ENCODE data around the gene LSM4. TPM values are rescaled to one million over a fixed set of nuclear protein-coding genes. Genes with fewer than 3 reads are reported as not detected.
A peak's percentile ranks its signal among the peaks of the same experiment; 100 is the strongest.

Gene LSM4
- total RNA-seq, 1 experiment from 2014 or later, result 115 TPM

- BruUV-seq (replicated peaks), result TSS peak; percentile 62
- Mint-ChIP-seq H3K4me1 (ENCODE audit: low read depth, unreplicated experiment) (peaks cover 31% of the 10 kb centered on the region), H3K4me3 (ENCODE audit: low read depth, unreplicated experiment) (peak overlapping the region; percentile 72), H3K9me3 (ENCODE audit: low read depth, unreplicated experiment) (no peaks in the 10 kb centered on the region), H3K36me3 (ENCODE audit: insufficient read depth, unreplicated experiment) (peaks cover 18% of the 10 kb centered on the region), H3K27me3 (ENCODE audit: unreplicated experiment) (no peaks in the 10 kb centered on the region), H3K27ac (ENCODE audit: unreplicated experiment) (peak overlapping the region; percentile 91)
- TF ChIP-seq CTCF (IDR thresholded peaks at IDR 0.05; ENCODE audit: unreplicated experiment), result no peak
- DNase-seq, result peak; percentile 57
- CTCF ChIA-PET, result interaction anchor here (0.6 to 2.6 kb wide), 7 partner anchors 14 to 471 kb away, joined by 3 to 48 read pairs (median 5); partner anchors contain the start of gene JUND
- intact Hi-C loops (cut with micrococcal nuclease; ENCODE audit: unreplicated experiment), result no loop called here
Measured at GRCh38 chr19:18322318-18322758, 538 bp downstream of the LSM4 start.

- peak overlapping the region; percentile 91 for H3K27ac Mint-ChIP-seq (ENCODE audit: unreplicated experiment)
- H3K36me3 Mint-ChIP-seq (ENCODE audit: insufficient read depth, unreplicated experiment), result peaks cover 18% of the 10 kb centered on the region
- no peaks in the 10 kb centered on the region for H3K9me3 Mint-ChIP-seq (ENCODE audit: low read depth, unreplicated experiment)
- CTCF ChIA-PET, result interaction anchor here (0.9 to 2.6 kb wide), 4 partner anchors 15 to 43 kb away, joined by 4 to 48 read pairs (median 10); partner anchors contain the start of gene JUND
- intact Hi-C loops (cut with micrococcal nuclease; ENCODE audit: unreplicated experiment), result no loop called here
- DNase-seq, result no peak
- BruUV-seq (replicated peaks), result no TSS peak
- no peaks in the 10 kb centered on the region for H3K27me3 Mint-ChIP-seq (ENCODE audit: unreplicated experiment)
- H3K4me1 Mint-ChIP-seq (ENCODE audit: low read depth, unreplicated experiment), result peaks cover 31% of the 10 kb centered on the region
- H3K4me3 Mint-ChIP-seq (ENCODE audit: low read depth, unreplicated experiment), result peak overlapping the region; percentile 72
- no peak for TF ChIP-seq CTCF (IDR thresholded peaks at IDR 0.05; ENCODE audit: unreplicated experiment)
Measured at GRCh38 chr19:18321734-18322102, 1.2 kb downstream of the LSM4 start.

GRCh38 chr19:18320865-18321733, 1.8 kb downstream of the LSM4 start:
- Mint-ChIP-seq H3K36me3 (ENCODE audit: insufficient read depth, unreplicated experiment) (peaks cover 18% of the 10 kb centered on the region), H3K27ac (ENCODE audit: unreplicated experiment) (peak overlapping the region; percentile 91), H3K27me3 (ENCODE audit: unreplicated experiment) (no peaks in the 10 kb centered on the region), H3K4me3 (ENCODE audit: low read depth, unreplicated experiment) (peak overlapping the region; percentile 72), H3K4me1 (ENCODE audit: low read depth, unreplicated experiment) (peaks cover 31% of the 10 kb centered on the region), H3K9me3 (ENCODE audit: low read depth, unreplicated experiment) (no peaks in the 10 kb centered on the region)
- intact Hi-C loops (cut with micrococcal nuclease; ENCODE audit: unreplicated experiment), result no loop called here
- no peak for TF ChIP-seq CTCF (IDR thresholded peaks at IDR 0.05; ENCODE audit: unreplicated experiment)
- no peak for DNase-seq
- CTCF ChIA-PET, result interaction anchor here (0.5 to 2.6 kb wide), 5 partner anchors 15 to 1240 kb away, joined by 3 to 48 read pairs (median 4); no protein-coding TSS in a partner anchor
- no TSS peak for BruUV-seq (replicated peaks)

GRCh38 chr19:18319591-18320135, 3.2 kb downstream of the LSM4 start:
- Mint-ChIP-seq H3K9me3 (ENCODE audit: low read depth, unreplicated experiment) (no peaks in the 10 kb centered on the region), H3K4me3 (ENCODE audit: low read depth, unreplicated experiment) (no peak overlapping the region), H3K4me1 (ENCODE audit: low read depth, unreplicated experiment) (peaks cover 31% of the 10 kb centered on the region), H3K27ac (ENCODE audit: unreplicated experiment) (no peak overlapping the region), H3K36me3 (ENCODE audit: insufficient read depth, unreplicated experiment) (peaks cover 18% of the 10 kb centered on the region), H3K27me3 (ENCODE audit: unreplicated experiment) (no peaks in the 10 kb centered on the region)
- no TSS peak for BruUV-seq (replicated peaks)
- intact Hi-C loops (cut with micrococcal nuclease; ENCODE audit: unreplicated experiment), result no loop called here
- CTCF ChIA-PET, result interaction anchor here (0.5 kb wide), 1 partner anchor 216 kb away, joined by 3 read pairs; no protein-coding TSS in a partner anchor
- DNase-seq, result no peak
- TF ChIP-seq CTCF (IDR thresholded peaks at IDR 0.05; ENCODE audit: unreplicated experiment), result no peak
